Epidermal melanocyte (primary cell): ENCODE measurements around the gene IQCH.
"Not testable (repeated sequence)": the region's sequence is repeated elsewhere in the genome, so short reads cannot be mapped to it uniquely, and the experiment has no call there.

Experiments
- DNase-seq: peaks from one replicate; pipeline ENCODE4 v3.0.0; 2011; ENCODE audit warnings: low spot score; ENCODE audit not compliant: insufficient read length

IQCH gene

DNA sequence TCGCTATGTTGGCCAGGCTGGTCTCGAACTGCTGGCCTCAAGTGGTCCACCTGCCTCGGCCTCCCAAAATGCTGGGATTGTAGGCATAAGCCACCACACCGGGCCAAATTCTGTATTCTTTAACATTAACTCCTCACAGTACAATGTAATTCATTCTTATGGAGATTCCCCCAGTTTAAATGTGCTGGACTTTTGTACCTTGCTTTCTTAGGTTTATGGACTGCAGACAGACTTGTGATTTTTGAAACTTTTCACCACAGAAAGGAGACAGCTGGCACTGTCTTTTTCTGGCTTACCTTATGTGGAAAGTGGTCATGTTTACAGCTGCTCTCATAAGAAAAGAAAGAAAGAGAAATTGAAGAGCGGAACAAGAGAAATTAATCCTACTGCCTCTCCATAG lies 103.8 kb downstream of the IQCH start:
- no peak for DNase-seq

DNA sequence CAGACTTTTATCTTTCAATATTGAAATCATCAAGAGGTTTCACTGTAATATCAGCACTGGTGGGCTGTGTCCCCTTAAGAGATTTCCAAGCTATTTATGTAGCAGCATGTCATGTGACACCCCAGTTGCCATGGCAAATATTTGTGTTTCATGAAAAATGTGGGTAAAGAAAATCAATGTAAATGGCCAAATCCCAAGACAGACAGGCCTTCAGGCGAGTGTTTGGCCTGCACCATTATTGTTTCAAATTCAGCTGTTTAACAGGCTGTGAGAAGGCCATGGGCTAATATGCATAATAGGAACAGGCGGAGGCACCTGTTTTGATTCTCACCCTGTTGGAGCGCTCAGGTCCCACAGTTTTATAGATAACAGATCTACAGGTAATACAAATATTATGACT lies 104.2 kb downstream of the IQCH start:
- DNase-seq, result no peak

DNA sequence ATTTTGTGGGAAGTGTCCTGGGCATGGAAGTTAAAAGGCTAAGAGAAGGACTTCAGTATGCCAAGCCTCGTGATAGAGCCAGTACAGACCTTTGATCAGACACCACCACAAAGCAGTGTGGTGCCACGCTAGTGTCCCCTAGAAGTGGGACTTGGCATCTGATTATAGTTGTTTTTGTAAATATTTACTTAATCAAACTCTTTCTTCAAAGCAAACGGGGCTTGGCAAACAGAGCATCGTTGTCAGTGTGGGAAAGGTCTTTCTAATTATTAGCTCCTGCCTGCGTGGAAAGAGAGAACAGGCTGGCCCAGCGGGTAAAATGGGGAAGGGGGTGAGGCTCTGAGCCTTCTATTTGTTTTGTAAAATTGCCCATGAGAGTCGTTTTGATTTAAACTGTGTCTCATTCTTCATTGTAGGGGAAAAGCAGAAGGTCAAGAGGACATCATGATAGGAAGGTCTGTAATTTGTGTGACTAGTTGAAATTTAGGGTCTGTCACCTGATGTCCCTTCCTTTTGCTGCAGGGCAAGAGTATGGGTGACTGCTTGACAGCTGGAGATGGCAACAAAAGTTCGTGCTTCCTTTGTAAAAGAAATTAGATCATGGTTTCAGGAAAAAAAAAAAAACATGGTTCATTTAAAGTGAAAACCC lies 105.0 kb downstream of the IQCH start:
- DNase-seq, result no peak

DNA sequence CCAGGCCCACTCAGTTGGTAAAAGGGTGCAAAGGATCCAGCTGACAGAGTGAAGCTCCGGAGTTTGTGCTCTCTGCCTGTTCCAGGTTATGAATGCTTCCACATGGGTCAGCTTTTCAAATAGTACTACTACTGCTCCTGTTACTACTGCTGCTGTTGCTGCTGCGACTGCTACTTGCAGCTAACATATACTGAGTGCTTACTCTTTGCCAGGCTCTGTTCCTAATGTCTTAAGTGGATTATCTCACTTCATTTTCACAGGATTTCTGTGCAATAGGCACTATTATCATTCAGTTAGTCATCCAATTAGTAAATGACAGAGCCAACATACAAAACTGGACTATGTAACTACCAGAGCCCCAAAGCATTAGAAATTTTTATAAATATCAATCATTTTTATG lies 106.5 kb downstream of the IQCH start:
- DNase-seq, result no peak

DNA sequence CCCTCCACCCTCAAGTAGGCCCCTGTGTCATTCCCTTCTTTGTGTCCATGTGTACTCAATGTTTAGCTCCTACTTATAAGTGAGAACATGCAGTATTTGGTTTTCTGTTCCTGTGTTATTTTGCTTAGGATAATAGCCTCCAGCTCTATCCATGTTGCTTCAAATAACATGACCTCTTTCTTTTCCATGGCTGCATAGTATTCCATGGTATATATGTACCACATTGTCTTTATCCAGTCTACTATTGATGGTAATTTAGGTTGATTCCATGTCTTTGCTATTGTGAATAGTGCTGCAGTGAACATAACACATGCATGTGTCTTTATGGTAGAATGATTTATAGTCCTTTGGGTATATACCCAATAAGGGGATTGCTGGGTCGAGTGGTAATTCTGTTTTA lies 109.1 kb downstream of the IQCH start:
- not testable (repeated sequence) for DNase-seq

DNA sequence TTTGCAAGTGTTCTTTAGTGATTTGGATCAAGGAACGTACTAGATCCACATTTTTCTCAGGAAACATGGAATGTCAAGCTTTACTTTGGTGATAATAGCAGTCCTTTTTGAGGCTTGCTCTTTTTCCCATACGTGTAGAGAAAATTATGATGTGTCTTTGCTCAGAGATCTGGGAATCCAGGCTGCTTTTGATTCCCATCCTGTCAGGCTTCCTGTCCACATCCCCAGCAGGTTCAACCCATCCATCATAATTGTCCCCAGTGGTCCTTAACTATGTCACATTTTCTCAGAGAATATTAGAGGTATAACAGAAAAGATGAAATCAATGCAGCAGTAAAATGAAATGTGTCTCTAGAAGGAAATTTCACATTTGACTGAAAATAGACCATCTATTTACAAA lies 111.4 kb downstream of the IQCH start:
- no peak for DNase-seq

DNA sequence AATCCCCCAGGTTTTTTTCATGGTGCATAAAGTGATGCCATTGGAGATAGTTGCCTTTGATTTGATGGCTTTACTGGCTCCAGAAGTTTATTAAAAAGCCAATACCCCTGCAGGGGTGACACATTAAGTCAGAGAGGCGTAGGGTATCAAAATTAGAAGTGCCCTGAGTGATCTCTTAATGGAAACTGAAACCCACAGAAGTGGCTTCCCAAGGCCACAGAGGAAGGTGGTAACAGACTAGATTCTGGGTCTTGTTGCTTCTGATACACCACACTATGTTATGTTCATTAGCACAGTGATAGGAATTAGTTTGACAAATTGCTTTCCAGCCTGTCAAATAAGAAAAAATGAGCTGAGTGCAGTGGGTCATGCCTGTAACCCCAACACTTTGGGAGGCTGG lies 112.3 kb downstream of the IQCH start:
- no peak for DNase-seq

DNA sequence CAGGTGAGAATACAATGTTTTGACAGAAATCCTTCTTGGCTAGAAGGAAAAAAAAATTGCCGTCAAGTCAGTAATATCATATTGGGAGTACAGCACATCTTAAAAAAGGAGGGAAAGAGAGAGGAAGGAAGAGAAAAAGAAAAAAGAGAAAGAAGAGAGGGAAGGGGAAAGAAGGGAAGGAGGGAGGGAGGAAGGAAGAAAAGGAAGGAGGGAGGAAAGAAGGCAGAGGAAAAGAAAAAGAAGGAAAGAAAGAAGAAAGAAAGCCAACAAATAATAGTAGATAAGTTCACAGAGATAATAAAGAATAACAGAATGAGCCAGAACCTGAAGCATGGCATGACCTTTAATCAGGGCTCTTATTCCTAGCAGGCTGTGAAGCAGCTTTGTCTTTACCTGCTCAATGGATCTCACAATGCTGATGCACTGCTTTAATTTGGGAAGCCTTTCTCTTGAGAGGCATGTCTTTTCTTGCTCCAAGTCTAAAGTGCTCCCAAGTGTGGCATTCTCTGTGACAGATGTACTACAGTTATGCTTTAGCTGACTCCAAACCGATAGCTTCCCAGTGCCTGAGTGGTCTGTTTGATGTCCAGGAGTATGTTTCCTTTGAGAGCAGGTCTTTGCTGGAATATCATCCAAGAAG lies 114.9 kb downstream of the IQCH start:
- DNase-seq, result no peak

DNA sequence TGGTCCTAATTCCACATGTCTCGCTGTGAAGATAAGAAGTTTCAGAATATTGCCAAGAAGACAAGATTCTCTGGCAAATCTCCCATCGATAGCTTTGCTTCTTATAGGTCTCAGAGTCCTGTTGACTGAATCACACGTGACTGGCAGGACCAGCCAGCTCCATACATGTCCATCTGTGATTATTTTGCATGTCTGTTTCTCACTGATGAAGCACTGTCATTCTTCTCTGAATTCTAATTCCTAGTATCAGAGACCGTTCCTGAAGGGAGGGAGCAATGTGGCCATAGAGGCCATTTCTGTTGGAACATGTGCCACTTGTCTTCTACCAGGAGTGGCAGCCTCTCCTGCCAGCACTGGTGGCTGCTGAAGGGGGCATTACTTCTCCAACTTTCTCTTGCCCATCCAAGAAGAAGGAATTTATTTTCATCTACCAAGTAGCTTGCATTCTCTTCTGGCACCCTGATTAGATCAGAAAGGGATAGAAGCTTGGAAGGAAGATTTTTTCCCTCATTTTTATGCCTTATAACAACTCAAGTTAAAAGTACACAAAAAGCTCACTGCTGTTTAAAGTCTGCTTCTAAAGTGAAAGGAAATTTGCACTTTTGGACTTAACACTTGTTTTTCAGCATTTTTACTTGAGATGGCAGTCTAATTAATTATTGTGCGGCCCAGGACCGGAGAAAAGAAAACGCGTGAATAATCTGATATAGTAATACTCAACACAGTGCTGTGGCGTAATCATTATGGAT lies 115.8 kb downstream of the IQCH start:
- no peak for DNase-seq

DNA sequence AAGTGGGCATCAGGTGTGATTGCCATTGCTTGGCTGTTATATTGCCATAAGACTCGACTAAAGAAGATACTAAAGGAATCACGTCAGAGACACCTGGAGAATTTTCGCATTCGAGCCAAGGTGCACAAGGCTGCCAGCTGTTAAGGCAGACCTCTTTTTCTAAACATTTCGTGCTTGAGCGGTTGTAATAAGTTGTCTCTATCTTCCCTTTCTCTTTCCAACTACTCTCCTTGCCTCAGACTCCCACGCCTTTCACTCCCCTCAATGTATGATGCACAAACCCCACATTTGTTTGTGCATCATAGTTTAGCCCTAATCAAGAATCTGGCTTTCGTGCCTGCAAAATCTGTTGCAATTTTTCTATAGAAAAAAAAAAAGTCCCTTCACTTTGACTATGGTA lies 118.0 kb downstream of the IQCH start:
- DNase-seq, result no peak

DNA sequence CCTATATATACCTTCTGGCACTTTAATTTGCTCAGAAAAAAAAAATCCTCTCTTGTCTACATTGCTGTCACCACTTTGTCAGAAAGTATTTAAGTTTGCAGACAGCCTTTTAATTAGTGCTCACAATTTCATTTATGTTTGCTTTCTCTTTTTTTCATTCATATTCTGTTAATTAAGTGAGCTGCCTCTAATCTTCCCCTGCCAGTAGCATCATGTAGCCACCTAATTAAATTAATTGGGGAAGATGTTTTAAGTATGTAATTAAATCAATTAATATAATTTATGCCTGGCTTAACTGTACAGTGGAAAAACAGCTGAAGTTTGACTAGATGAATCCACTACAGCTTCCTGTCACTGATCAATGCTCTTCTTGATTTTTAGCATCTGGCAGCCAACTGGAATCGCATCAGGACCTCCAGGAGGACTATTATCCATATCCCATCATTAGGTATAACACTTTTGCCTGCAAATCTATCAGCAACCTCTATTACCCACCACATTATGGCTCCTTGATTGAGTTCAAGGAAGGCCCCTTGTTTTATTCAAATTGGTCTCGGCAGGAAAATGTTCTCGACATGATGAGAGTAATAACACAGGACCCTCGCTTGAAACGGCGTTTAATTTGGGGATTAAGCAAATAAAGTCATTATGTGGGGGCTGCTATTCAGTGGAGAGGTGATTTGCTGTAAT lies 118.5 kb downstream of the IQCH start:
- no peak for DNase-seq

DNA sequence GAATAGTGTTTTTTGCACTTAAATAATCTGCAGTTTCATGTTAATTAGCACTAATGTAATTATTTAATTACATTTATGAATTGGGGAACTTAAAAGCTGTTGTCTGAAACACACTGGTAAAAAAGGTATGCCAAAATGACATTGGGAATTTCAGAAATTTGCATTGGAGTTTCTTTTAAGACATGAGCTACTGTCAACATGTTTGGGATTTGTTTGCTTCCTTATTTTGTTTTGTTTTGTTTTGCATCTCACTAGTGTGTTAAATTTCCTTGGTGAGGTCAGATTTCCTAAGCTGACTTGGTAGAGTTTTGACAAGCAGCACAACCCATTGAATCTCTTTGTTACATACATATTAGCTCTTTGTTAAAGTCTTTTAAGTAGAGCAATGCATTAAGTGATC lies 119.4 kb downstream of the IQCH start:
- no peak for DNase-seq

DNA sequence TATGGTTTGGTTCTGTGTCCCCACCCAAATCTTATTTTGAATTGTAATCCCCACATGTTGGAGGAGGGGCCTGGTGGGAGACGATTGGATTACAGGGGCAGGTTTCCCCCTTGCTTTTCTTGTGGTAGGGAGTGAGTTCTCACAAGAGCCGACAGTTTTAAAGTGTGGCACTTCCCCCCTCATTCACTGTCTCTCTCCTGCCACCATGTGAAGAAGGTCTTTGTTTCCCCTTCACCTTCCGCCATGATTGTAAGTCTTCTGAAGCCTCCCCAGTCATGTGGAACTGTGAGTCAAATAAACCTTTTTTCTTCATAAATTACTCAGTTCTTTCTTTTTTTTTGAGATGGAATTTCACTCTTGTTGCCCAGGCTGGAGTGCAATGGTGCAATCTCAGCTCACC lies 124.9 kb downstream of the IQCH start:
- DNase-seq, result no peak

DNA sequence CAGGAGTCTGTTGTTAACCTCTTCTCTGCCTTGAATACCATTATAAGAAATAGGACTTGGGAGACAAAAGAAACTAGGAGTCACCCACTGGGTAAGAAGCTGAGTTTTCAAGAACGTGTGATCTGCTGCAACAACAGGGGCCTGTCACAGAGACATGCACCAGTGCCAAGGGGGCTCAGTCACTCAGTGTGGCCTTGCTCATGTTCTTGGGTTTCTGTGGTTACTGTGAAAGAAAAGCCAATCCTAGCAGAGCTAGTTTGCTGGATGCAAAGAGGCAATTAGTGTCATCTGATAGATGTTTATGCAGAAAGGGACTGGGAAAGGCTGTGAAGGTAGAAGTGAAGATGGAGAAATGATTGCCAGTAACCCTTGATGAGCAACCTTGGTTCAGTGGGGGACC lies 126.3 kb downstream of the IQCH start:
- no peak for DNase-seq

DNA sequence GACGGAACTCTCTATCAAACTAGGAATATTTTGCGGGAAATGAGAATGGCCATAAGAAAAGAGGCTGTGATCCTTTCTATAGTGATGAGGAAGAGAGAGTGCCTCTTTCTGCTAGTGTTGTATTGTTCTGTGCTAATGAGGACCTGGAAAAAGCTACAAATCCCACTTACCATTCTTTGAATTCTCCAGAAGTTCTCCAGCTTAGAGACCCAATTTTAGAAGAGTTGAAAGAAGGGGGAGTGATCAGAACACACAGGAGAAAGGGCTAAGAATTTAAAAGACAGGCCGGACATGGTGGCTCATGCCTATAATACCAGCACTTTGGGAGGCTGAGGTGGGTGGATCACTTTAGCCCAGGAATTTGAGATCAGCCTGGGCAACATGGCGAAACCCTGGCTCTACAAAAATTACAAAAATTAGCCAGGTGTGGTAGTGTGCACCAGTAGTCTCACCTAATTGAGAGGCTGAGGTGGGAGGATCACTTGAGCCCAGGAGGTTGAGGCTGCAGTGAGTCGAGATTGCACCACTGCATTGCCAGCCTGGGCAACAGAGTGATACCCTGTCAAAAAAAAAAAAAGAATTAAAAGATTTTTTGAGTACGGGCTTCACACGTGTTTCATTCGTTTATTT lies 126.9 kb downstream of the IQCH start:
- DNase-seq, result no peak

DNA sequence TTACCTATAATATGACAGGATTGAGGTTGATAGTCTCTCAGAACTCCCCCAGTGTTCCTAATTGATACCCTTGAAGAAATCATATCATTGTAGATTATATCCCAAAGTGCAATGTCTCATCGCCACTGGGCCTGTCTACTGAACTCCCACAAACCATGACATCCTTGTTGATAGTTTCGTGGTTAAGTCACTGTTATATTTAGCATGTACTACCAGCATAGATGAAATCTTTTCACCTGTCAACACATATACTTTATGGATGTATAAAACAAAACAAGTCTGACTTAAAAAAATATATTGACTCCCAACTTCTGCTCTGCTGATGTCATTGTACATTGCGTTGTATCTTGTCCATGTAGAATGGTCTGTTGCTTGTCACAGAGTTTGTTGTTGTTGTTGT lies 128.1 kb downstream of the IQCH start:
- no peak for DNase-seq

DNA sequence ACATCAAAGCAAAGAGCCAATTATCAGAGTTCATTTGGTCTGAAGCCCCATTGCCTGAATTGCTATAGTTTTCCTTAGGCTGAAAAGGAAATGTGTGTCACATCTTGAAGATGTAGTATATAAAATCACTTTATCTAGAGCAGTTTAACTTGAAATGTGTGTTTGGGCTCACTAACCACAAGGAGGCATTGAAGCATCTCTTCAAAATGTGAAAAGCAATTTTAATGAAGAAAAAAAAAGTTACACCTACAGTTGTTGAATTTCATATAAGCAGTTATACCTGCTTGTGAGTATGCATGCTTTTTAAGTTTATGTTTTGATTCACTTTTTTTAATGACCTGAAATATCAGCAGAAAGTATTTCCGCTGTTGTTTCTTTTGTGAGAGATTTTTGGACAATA lies 129.3 kb downstream of the IQCH start:
- no peak for DNase-seq

DNA sequence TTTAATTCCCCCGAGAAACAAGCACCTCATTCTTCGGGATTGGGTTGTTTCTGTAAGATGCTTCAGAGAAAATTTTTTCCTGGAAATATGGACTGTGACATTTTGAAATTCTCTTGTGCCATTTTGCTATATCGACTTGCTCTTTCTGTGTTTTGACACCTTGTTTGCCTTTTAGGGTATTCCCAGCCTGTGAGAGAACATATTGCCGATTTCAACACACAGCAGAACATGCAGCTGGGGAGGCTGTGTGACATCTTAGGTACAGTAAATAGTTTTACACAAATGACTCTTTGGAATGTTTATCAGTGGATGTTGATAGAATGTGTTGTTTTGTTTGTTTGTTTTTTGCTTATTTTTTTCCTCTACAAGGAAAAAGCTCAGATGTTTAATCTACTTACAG lies 130.2 kb downstream of the IQCH start:
- DNase-seq, result no peak

DNA sequence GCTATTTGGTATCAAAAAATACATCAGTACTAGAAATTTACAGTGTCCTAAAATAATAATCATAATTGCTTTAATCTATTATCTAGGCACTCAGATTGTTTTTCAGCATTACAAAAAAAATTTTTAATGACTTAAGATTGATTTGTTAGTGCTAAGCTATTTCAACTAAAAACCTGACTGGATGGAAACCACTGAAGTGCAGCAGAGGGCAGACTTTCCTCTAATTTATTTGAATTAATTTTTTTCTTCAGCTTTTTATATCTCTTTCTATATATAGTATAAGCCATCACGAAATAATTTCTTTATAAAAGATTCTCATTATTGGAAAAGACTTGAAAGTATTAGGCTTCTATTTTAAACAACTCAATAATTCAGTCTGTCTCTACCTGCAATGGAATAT lies 131.4 kb downstream of the IQCH start:
- no peak for DNase-seq

DNA sequence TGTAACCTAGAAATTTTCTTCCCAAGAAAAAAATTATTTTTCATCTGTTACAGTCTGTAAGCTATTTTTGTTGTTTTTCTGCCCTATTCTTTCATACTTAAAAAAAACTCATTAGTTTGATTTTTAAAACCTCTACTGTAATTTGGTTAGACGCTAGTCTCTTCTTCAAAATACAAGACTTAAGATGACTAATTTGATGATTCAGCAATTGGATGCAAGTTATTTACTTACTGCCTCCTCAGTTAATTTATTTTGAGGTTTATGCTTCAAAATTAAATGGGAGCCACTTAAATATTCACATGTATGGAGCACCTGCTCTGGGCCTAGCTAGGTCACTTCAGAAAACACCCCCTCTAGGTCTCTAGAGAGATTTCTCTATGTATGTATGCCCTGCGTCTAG lies 132.4 kb downstream of the IQCH start:
- no peak for DNase-seq

DNA sequence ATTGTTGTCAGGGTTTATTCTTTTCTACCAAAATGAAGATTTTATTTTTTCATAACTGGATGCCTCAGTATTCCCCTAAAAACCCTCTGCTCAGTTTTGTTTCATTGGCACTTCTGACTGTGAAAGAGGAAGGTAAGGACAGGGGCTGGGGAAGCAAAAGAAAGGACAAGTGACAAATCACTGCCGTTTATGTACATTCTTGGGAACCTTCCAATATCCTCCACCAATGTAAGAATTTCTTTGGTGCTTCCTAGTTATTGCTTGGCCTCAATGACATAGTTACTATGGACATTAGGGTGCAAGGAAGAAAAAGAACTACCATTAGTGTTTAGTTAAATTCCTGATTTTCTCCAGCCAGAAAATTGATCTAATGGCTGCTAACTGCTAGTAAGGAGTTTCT lies 135.4 kb downstream of the IQCH start:
- DNase-seq, result no peak
